Measurements from ENCODE around the gene ADAMTS8. TPM values are rescaled to one million over a fixed set of nuclear protein-coding genes. Genes with fewer than 3 reads are reported as not detected.

Gene ADAMTS8
- total and polyA plus RNA-seq, 2 donors (not counting 1 experiment from before 2014, with no cell fraction given), result 15.0 to 18.8 TPM

DNA sequence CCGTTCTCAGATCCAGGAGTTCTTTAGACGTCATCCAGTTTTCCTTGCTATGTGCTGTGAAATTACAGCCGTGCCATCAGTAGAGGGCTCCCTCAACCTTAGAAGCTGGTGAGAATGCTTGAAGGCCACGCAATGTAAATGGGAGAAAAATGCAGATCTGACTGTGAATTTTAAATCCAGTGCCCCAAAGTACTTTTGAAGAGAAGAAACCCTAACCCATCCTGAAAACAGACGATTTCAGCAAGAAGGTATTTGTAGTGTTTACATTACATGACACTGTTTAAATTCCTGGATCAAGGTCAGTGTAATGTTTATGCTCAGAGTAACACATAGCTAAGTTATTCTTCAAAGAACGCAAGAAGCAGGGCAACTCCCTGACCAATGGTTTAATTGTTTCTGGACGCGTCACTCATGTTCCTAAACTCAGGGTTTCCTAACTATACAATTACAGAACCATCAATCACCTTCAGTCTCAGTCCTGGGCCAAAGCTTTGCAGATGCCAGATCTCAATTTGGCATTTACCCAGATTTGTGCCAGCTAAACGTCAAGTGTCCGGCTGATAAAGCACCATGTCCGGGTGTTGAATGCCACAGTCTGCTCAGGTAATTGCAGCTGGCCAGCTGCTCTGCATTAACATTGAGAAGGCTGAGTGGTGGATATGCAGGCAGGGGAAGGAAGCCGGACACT, 38.2 kb downstream of the ADAMTS8 start:
- peaks cover 16% of the 10 kb centered on the region for H3K27me3 ChIP-seq (ENCODE audit: control insufficient read depth, insufficient read depth, low read length)
- no peak for TF ChIP-seq EZH2 (IDR thresholded peaks at IDR 0.05; ENCODE audit: low read length, missing control alignments)
- TF ChIP-seq, protein P1, sequence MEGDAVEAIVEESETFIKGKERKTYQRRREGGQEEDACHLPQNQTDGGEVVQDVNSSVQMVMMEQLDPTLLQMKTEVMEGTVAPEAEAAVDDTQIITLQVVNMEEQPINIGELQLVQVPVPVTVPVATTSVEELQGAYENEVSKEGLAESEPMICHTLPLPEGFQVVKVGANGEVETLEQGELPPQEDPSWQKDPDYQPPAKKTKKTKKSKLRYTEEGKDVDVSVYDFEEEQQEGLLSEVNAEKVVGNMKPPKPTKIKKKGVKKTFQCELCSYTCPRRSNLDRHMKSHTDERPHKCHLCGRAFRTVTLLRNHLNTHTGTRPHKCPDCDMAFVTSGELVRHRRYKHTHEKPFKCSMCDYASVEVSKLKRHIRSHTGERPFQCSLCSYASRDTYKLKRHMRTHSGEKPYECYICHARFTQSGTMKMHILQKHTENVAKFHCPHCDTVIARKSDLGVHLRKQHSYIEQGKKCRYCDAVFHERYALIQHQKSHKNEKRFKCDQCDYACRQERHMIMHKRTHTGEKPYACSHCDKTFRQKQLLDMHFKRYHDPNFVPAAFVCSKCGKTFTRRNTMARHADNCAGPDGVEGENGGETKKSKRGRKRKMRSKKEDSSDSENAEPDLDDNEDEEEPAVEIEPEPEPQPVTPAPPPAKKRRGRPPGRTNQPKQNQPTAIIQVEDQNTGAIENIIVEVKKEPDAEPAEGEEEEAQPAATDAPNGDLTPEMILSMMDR (conservative IDR thresholded peaks at IDR 0.05 in 1 of 2, IDR thresholded peaks at IDR 0.05 in 1 of 2; ENCODE audit: low read depth in 1 of 2, low read length in 2 of 2), result peak; percentile 65 to 68
- peak overlapping the region; percentile 60 for H3K4me2 ChIP-seq (ENCODE audit: extremely low read depth, insufficient read depth, low read length)

DNA sequence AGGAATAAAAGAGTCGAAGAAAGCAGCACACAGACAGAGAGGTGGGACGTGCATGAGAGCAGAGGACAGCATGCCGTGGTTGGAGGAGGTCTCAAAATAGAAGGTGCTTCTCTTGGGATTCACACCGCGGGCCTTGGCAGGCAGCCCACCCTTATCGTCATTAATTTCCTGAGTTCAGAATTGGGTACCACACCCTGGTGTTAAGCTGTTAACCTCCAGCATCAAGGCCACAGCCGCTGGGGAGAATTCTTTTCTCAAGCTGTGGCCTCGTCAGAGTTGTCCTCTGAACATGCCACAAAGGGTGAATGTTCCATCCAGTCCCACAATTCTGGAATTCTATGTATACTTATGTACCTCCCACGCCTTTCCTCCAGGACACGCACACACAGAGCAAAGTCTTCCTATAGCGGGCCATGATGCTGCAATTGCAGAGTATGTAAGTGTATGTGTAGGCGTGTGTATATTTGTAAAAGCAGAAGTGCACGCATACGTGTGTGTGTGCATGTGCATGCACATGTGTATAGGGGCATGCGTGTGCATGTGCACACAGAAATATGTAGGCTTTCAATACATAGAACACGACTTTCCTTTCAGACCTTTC, 39.0 kb downstream of the ADAMTS8 start:
- DNase-seq (ENCODE audit: low read depth in 2 of 2), result peak in 1 of 2 donors; percentile 3
- TF ChIP-seq, protein P1 (conservative IDR thresholded peaks at IDR 0.05 in 1 of 2, IDR thresholded peaks at IDR 0.05 in 1 of 2; ENCODE audit: low read depth in 1 of 2, low read length in 2 of 2), result no peak
- no peaks in the 10 kb centered on the region for H3K79me2 ChIP-seq (ENCODE audit: control insufficient read depth, insufficient read depth, low read length)
- H3K9ac ChIP-seq (ENCODE audit: insufficient read depth, low read length), result no peak overlapping the region
- no peaks in the 10 kb centered on the region for H3K36me3 ChIP-seq (ENCODE audit: control insufficient read depth, insufficient read depth, low read length)
- H3K27ac ChIP-seq (ENCODE audit: insufficient read depth, low read length), result no peak overlapping the region
- H3K9me3 ChIP-seq (ENCODE audit: control insufficient read depth, insufficient read depth, low read depth, low read length), result no peaks in the 10 kb centered on the region
- peaks cover 9% of the 10 kb centered on the region for H3K4me1 ChIP-seq (ENCODE audit: control insufficient read depth, extremely low read depth, insufficient read depth, low read length)
- no peak overlapping the region for H2AFZ ChIP-seq (ENCODE audit: low read length)
- no peaks in the 10 kb centered on the region for H4K20me1 ChIP-seq (ENCODE audit: control insufficient read depth, extremely low read depth, insufficient read depth, low read length)
- peak overlapping the region; percentile 28 for H3K4me2 ChIP-seq (ENCODE audit: extremely low read depth, insufficient read depth, low read length)
- peaks cover 16% of the 10 kb centered on the region for H3K27me3 ChIP-seq (ENCODE audit: control insufficient read depth, insufficient read depth, low read length)
- no peak overlapping the region for H3K4me3 ChIP-seq (replicated peaks in 1 of 4; ENCODE audit: control extremely low read depth in 1 of 4, insufficient read depth in 1 of 4, low read depth in 3 of 4, low read length in 4 of 4)

More for the DNA sequence above, 38.2 kb downstream of the ADAMTS8 start:
- peaks cover 9% of the 10 kb centered on the region for H3K4me1 ChIP-seq (ENCODE audit: control insufficient read depth, extremely low read depth, insufficient read depth, low read length)
- no peaks in the 10 kb centered on the region for H3K36me3 ChIP-seq (ENCODE audit: control insufficient read depth, insufficient read depth, low read length)
- H4K20me1 ChIP-seq (ENCODE audit: control insufficient read depth, extremely low read depth, insufficient read depth, low read length), result no peaks in the 10 kb centered on the region
- no peak overlapping the region for H3K9ac ChIP-seq (ENCODE audit: insufficient read depth, low read length)
- H3K27ac ChIP-seq (ENCODE audit: insufficient read depth, low read length), result no peak overlapping the region
- H3K4me3 ChIP-seq (replicated peaks in 1 of 4; ENCODE audit: control extremely low read depth in 1 of 4, insufficient read depth in 1 of 4, low read depth in 3 of 4, low read length in 4 of 4), result no peak overlapping the region
- no peak overlapping the region for H2AFZ ChIP-seq (ENCODE audit: low read length)
- H3K79me2 ChIP-seq (ENCODE audit: control insufficient read depth, insufficient read depth, low read length), result no peaks in the 10 kb centered on the region
- DNase-seq (ENCODE audit: low read depth in 2 of 2), result peak; percentile 80 to 88
- no peaks in the 10 kb centered on the region for H3K9me3 ChIP-seq (ENCODE audit: control insufficient read depth, insufficient read depth, low read depth, low read length)

DNA sequence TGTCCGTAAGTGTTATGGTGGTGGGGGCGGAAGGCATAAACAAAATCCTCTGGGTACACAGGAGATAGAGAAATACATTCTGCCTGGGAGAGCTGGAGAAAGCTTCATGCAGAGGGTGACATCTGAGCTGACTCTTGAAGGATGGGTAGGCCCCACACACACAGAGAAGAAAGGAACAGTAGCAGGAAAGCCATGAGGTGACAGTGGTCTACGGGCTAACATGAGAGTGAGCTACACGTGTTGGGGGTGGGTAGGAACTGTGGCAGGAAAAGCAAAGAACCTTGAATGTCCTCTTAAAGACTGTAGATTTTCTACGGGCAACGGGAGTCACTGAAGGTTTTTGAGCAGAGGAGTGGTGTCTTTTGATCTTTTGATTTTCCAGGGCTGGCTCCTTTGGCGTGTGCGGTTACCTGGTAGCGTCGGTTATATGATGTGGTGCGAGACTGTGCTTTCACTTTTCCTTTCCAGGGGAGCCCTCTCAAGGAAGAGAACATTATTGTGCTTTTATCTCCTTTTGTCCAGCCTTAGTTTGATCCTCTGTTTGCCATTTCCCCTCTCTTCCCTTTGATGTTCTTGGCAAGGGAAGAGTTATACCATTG, 39.7 kb downstream of the ADAMTS8 start:
- H3K4me2 ChIP-seq (ENCODE audit: extremely low read depth, insufficient read depth, low read length), result no peak overlapping the region
- H4K20me1 ChIP-seq (ENCODE audit: control insufficient read depth, extremely low read depth, insufficient read depth, low read length), result no peaks in the 10 kb centered on the region
- no peak overlapping the region for H2AFZ ChIP-seq (ENCODE audit: low read length)
- H3K36me3 ChIP-seq (ENCODE audit: control insufficient read depth, insufficient read depth, low read length), result no peaks in the 10 kb centered on the region
- no peak for DNase-seq (ENCODE audit: low read depth in 2 of 2)
- no peaks in the 10 kb centered on the region for H3K9me3 ChIP-seq (ENCODE audit: control insufficient read depth, insufficient read depth, low read depth, low read length)
- TF ChIP-seq, protein P1 (conservative IDR thresholded peaks at IDR 0.05 in 1 of 2, IDR thresholded peaks at IDR 0.05 in 1 of 2; ENCODE audit: low read depth in 1 of 2, low read length in 2 of 2), result no peak
- no peak for TF ChIP-seq EZH2 (IDR thresholded peaks at IDR 0.05; ENCODE audit: low read length, missing control alignments)
- no peaks in the 10 kb centered on the region for H3K79me2 ChIP-seq (ENCODE audit: control insufficient read depth, insufficient read depth, low read length)
- H3K27me3 ChIP-seq (ENCODE audit: control insufficient read depth, insufficient read depth, low read length), result peaks cover 14% of the 10 kb centered on the region
- peaks cover 10% of the 10 kb centered on the region for H3K4me1 ChIP-seq (ENCODE audit: control insufficient read depth, extremely low read depth, insufficient read depth, low read length)
- H3K4me3 ChIP-seq (replicated peaks in 1 of 4; ENCODE audit: control extremely low read depth in 1 of 4, insufficient read depth in 1 of 4, low read depth in 3 of 4, low read length in 4 of 4), result no peak overlapping the region
- H3K27ac ChIP-seq (ENCODE audit: insufficient read depth, low read length), result no peak overlapping the region
- no peak overlapping the region for H3K9ac ChIP-seq (ENCODE audit: insufficient read depth, low read length)
